Bronchial epithelial cell (primary cell): ENCODE measurements around the gene MRPL1. TPM values are rescaled to one million over a fixed set of nuclear protein-coding genes. Genes with fewer than 3 reads are reported as not detected.
"Not testable (repeated sequence)": the region's sequence is repeated elsewhere in the genome, so short reads cannot be mapped to it uniquely, and the experiment has no call there.

Experiments
- DNase-seq: peaks from one replicate; pipeline ENCODE4 v3.0.0-alpha.2; 2010; ENCODE audit warnings: low read depth
- FAIRE-seq: peaks from 2 replicates; lab custom pipeline; 2011; peaks lifted over from hg19 to GRCh38; lab: Jason Lieb, UNC
- H3K27me3 ChIP-seq: 2 replicates; pipeline ENCODE4 v1.5.1; 2011; ENCODE audit warnings: low read length; ENCODE audit not compliant: control insufficient read depth, insufficient read depth
- H3K36me3 ChIP-seq: 2 replicates; pipeline ENCODE4 v1.5.1; 2011; ENCODE audit warnings: low read length; ENCODE audit not compliant: control insufficient read depth, insufficient read depth
- H3K4me3 ChIP-seq: 2 replicates; pipeline ENCODE4 v1.5.1; 2011; ENCODE audit warnings: mild to moderate bottlenecking, low read depth, low read length, control low read depth
- CTCF ChIP-seq: IDR thresholded peaks from 2 replicates; pipeline ENCODE4 v1.5.1; 2011; ENCODE audit warnings: mild to moderate bottlenecking, moderate library complexity, low read length, control low read depth, inconsistent platforms; ENCODE audit not compliant: insufficient read depth, severe bottlenecking
- total RNA-seq: library from RNA; depleted of rRNA; stranded (reverse); fragments of >200 nt; gene quantifications from 2 replicates; pipeline ENCODE4 v1.2.1, GENCODE V29; 2014

Gene MRPL1
- total RNA-seq, 1 donor from 2014 or later: 24.7 TPM

GRCh38 chr4:77854431-77855111 lies 8.1 kb upstream of the MRPL1 start:
- FAIRE-seq (no peak), DNase-seq (peak; percentile 35)
- H3K36me3 ChIP-seq: no peaks in the 10 kb centered on the region
- H3K4me3 ChIP-seq: no peak overlapping the region
- TF ChIP-seq CTCF: no peak
- H3K27me3 ChIP-seq: no peaks in the 10 kb centered on the region

DNA sequence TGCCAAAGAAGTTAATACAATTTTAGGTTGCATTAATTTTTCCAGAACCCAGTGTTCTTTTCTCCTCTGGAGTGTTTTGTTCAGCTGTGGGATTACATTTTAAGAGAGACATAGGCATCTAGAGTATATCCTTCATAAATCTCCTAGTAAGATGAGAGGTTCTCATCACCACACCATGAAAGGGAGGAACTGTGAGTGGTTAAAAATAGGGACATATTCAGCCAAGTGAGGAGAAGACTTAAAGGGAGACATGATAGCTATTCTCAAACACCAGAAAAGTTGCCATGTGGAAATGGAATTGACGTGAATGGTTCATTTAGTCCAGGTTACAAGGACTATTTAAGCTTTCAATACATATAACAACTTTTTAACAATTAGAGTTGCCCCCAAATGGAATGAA lies 6.5 kb upstream of the MRPL1 start:
- no peak for DNase-seq
- H3K36me3 ChIP-seq: no peaks in the 10 kb centered on the region
- no peak overlapping the region for H3K4me3 ChIP-seq
- no peak for TF ChIP-seq CTCF
- no peaks in the 10 kb centered on the region for H3K27me3 ChIP-seq
- peak; percentile 32 for FAIRE-seq

- FAIRE-seq (no peak), DNase-seq (no peak)
- H3K27me3 ChIP-seq: no peaks in the 10 kb centered on the region
- TF ChIP-seq CTCF: no peak
- H3K36me3 ChIP-seq: no peaks in the 10 kb centered on the region
- no peak overlapping the region for H3K4me3 ChIP-seq
Observed at GRCh38 chr4:77859256-77859655, 3.4 kb upstream of the MRPL1 start.

- no peak for TF ChIP-seq CTCF
- DNase-seq: peak; percentile 10
- Histone ChIP-seq H3K36me3 (no peaks in the 10 kb centered on the region), H3K27me3 (no peaks in the 10 kb centered on the region), H3K4me3 (peak overlapping the region; percentile 92)
- FAIRE-seq: no peak
Observed at GRCh38 chr4:77861495-77861894, 1.1 kb upstream of the MRPL1 start.

GRCh38 chr4:77863341-77863740 lies 711 bp downstream of the MRPL1 start:
- FAIRE-seq, H3K27me3 ChIP-seq, H3K36me3 ChIP-seq, DNase-seq: not testable (repeated sequence)
- H3K4me3 ChIP-seq: peak overlapping the region; percentile 92

GRCh38 chr4:77865259-77865658 lies 2.6 kb downstream of the MRPL1 start:
- Histone ChIP-seq H3K27me3 (no peaks in the 10 kb centered on the region), H3K36me3 (peaks cover 1% of the 10 kb centered on the region), H3K4me3 (no peak overlapping the region)
- TF ChIP-seq CTCF: no peak
- FAIRE-seq: no peak
- DNase-seq: no peak
